H9 (cell line): ENCODE measurements around the gene SEMA4D. TPM values are rescaled to one million over a fixed set of nuclear protein-coding genes. Genes with fewer than 3 reads are reported as not detected.

Experiments used
- DNase-seq: peaks from one replicate; pipeline ENCODE4 v3.0.0-alpha.2; 2017
- H2AFZ ChIP-seq: one replicate; pipeline ENCODE4 v1.6.1; 2013; ENCODE audit warnings: mild to moderate bottlenecking, low read length, control low read depth, moderate library complexity
- H2AK5ac ChIP-seq: 2 replicates; pipeline ENCODE4 v1.6.1; 2013; ENCODE audit warnings: low read length, control low read depth, mixed read lengths; ENCODE audit not compliant: insufficient read length
- H2BK120ac ChIP-seq: one replicate; pipeline ENCODE4 v1.6.1; 2013; ENCODE audit warnings: low read depth, mild to moderate bottlenecking, low read length, control low read depth, inconsistent platforms; ENCODE audit not compliant: poor library complexity, severe bottlenecking
- H2BK12ac ChIP-seq: 2 replicates; pipeline ENCODE4 v1.6.1; 2013; ENCODE audit warnings: low read length, control low read depth, mixed read lengths, low read depth; ENCODE audit not compliant: insufficient read length
- H2BK15ac ChIP-seq: 2 replicates; pipeline ENCODE4 v1.6.1; 2013; ENCODE audit warnings: low read depth, low read length, control low read depth
- H2BK20ac ChIP-seq: one replicate; pipeline ENCODE4 v1.6.1; 2013; ENCODE audit warnings: low read depth, mild to moderate bottlenecking, low read length, control low read depth, inconsistent platforms; ENCODE audit not compliant: poor library complexity, severe bottlenecking
- H2BK5ac ChIP-seq: 2 replicates; pipeline ENCODE4 v1.6.1; 2013; ENCODE audit warnings: low read length, control low read depth, mixed read lengths; ENCODE audit not compliant: insufficient read length
- H3K14ac ChIP-seq: 2 replicates; pipeline ENCODE4 v1.6.1; 2013; ENCODE audit warnings: low read length, control low read depth; ENCODE audit not compliant: insufficient read depth
- H3K18ac ChIP-seq: 2 replicates; pipeline ENCODE4 v1.6.1; 2013; ENCODE audit warnings: low read depth, mild to moderate bottlenecking, mixed read lengths, low read length, control low read depth; ENCODE audit not compliant: insufficient read length
- H3K23ac ChIP-seq: 2 replicates; pipeline ENCODE4 v1.6.1; 2013; ENCODE audit warnings: low read length, control low read depth, mixed read lengths, low read depth; ENCODE audit not compliant: insufficient read length
- H3K23me2 ChIP-seq: 2 replicates; pipeline ENCODE4 v1.6.1; 2013; ENCODE audit warnings: low read depth, mild to moderate bottlenecking, mixed read lengths, low read length, control low read depth; ENCODE audit not compliant: insufficient read length, poor library complexity, severe bottlenecking
- H3K27ac ChIP-seq: 2 replicates; pipeline ENCODE4 v1.5.1; 2013; ENCODE audit warnings: low read length, control low read depth, mixed read lengths, low read depth; ENCODE audit not compliant: insufficient read length
- H3K27me3 ChIP-seq: 2 replicates; pipeline ENCODE4 v1.6.1; 2013; ENCODE audit warnings: low read length, control low read depth, inconsistent platforms; ENCODE audit not compliant: insufficient read depth
- H3K4ac ChIP-seq: 2 replicates; pipeline ENCODE4 v1.6.1; 2013; ENCODE audit warnings: low read depth, mild to moderate bottlenecking, control low read depth, inconsistent platforms, low read length, moderate library complexity
- H3K4me1 ChIP-seq: 2 replicates; pipeline ENCODE4 v1.6.1; 2013; ENCODE audit warnings: low read length, control low read depth, inconsistent platforms; ENCODE audit not compliant: insufficient read depth
- H3K4me2 ChIP-seq: 2 replicates; pipeline ENCODE4 v1.6.1; 2013; ENCODE audit warnings: low read length, control low read depth, mixed read lengths; ENCODE audit not compliant: insufficient read length, insufficient read depth
- H3K56ac ChIP-seq: 2 replicates; pipeline ENCODE4 v1.6.1; 2013; ENCODE audit warnings: low read depth, mild to moderate bottlenecking, mixed read lengths, low read length, control low read depth; ENCODE audit not compliant: insufficient read length
- H3K79me1 ChIP-seq: 2 replicates; pipeline ENCODE4 v1.6.1; 2013; ENCODE audit warnings: low read depth, mild to moderate bottlenecking, moderate library complexity, low read length, control low read depth, inconsistent platforms; ENCODE audit not compliant: insufficient read depth, poor library complexity, severe bottlenecking
- H3K79me2 ChIP-seq: 2 replicates; pipeline ENCODE4 v1.6.1; 2013; ENCODE audit warnings: low read length, control low read depth, inconsistent platforms; ENCODE audit not compliant: insufficient read depth
- H3K9ac ChIP-seq: 2 replicates; pipeline ENCODE4 v1.6.1; 2013; ENCODE audit warnings: low read length, control low read depth, mixed read lengths; ENCODE audit not compliant: insufficient read length; ENCODE audit errors: extremely low read depth
- H3K9me3 ChIP-seq: one replicate; pipeline ENCODE4 v1.6.1; 2013; ENCODE audit warnings: low read depth, low read length, inconsistent platforms; ENCODE audit not compliant: control insufficient read depth
- H3T11ph ChIP-seq: one replicate; pipeline ENCODE4 v1.6.1; 2013; ENCODE audit warnings: mild to moderate bottlenecking, low read length, control low read depth, inconsistent platforms
- H4K20me1 ChIP-seq: one replicate; pipeline ENCODE4 v1.6.1; 2013; ENCODE audit not compliant: control insufficient read depth, insufficient read length, insufficient read depth
- H4K5ac ChIP-seq: 2 replicates; pipeline ENCODE4 v1.6.1; 2013; ENCODE audit warnings: low read depth, mild to moderate bottlenecking, mixed read lengths, low read length, control low read depth; ENCODE audit not compliant: insufficient read length
- H4K8ac ChIP-seq: replicated peaks from 2 replicates; pipeline ENCODE4 v1.6.1; 2013; ENCODE audit warnings: low read length, control low read depth, mixed read lengths, low read depth; ENCODE audit not compliant: insufficient read length
- H4K91ac ChIP-seq: 2 replicates; pipeline ENCODE4 v1.6.1; 2013; ENCODE audit warnings: low read depth, mild to moderate bottlenecking, moderate library complexity, mixed read lengths, low read length, control low read depth; ENCODE audit not compliant: insufficient read length
- H3K27ac Mint-ChIP-seq, 3 experiments: 2 replicates in 2 of 3; 3 replicates in 1 of 3; pipeline ENCODE4 v1.8.0; 2020 to 2021; ENCODE audit warnings: mixed read lengths in 3 of 3, mild to moderate bottlenecking in 1 of 3, moderate library complexity in 1 of 3
- H3K27me3 Mint-ChIP-seq: 2 replicates; pipeline ENCODE4 v1.8.0; 2021; ENCODE audit warnings: low read depth, mild to moderate bottlenecking, moderate library complexity, mixed read lengths
- H3K36me3 Mint-ChIP-seq, 3 experiments: 2 replicates in 2 of 3; 3 replicates in 1 of 3; pipeline ENCODE4 v1.8.0; 2020 to 2021; ENCODE audit warnings: low read depth in 3 of 3, mixed read lengths in 3 of 3; ENCODE audit not compliant: insufficient read depth in 1 of 3
- H3K4me1 Mint-ChIP-seq, 2 experiments: 2 replicates each; pipeline ENCODE4 v1.8.0; 2020; ENCODE audit warnings: mixed read lengths in 2 of 2
- H3K4me3 Mint-ChIP-seq, 2 experiments: 2 replicates in 1 of 2; 3 replicates in 1 of 2; pipeline ENCODE4 v1.8.0; 2020 to 2021; ENCODE audit warnings: mild to moderate bottlenecking in 2 of 2, mixed read lengths in 2 of 2, moderate library complexity in 1 of 2
- H3K9me3 Mint-ChIP-seq, 2 experiments: 2 replicates in 1 of 2; 3 replicates in 1 of 2; pipeline ENCODE4 v1.8.0; 2020; ENCODE audit warnings: mild to moderate bottlenecking in 2 of 2, mixed read lengths in 2 of 2, moderate library complexity in 1 of 2
- CTCF ChIP-seq: fragments of 200-600 bp; sonication (generic); conservative IDR thresholded peaks from 3 replicates; pipeline ENCODE4 v1.8.0; 2021; ENCODE audit warnings: antibody characterized with exemption, mild to moderate bottlenecking
- WGBS: extraction: QIAGEN DNeasy Blood & Tissue Kit; methylation state at CpG from one replicate; pipeline ENCODE4 v1.1.7; 2013; ENCODE audit warnings: missing lambda C conversion rate, low lambda C conversion rate, mixed read lengths; ENCODE audit not compliant: insufficient read length; ENCODE audit errors: extremely low coverage; 5-methylcytosine and 5-hydroxymethylcytosine counted together
- total RNA-seq: library from RNA; stranded (reverse); gene quantifications from 2 replicates; pipeline ENCODE4 v1.2.1, GENCODE V29; 2021

SEMA4D gene
- total RNA-seq, 1 experiment from 2014 or later = 47.2 TPM

GRCh38 chr9:89435071-89435823 lies 62.7 kb downstream of the SEMA4D start:
- peaks cover 6% of the 10 kb centered on the region; the same call in 1 of the 2 replicates for H3K79me2 ChIP-seq
- no peak overlapping the region for H2AFZ ChIP-seq
- peak overlapping the region; percentile 77 for H4K91ac ChIP-seq
- no peak overlapping the region for H2BK15ac ChIP-seq
- peaks cover 4% of the 10 kb centered on the region for H3K23me2 ChIP-seq
- H4K20me1 ChIP-seq = no peaks in the 10 kb centered on the region
- peaks cover 76 to 83% of the 10 kb centered on the region in 2 experiments for H3K4me1 Mint-ChIP-seq
- no peak overlapping the region for H4K5ac ChIP-seq
- peak overlapping the region; percentile 91 for H3K27ac ChIP-seq
- peak overlapping the region; percentile 28 for H3K9ac ChIP-seq
- H3K27ac Mint-ChIP-seq = peak overlapping the region; percentile 99 to 100 (median 100)
- H3K4ac ChIP-seq = no peak overlapping the region
- H2AK5ac ChIP-seq = no peak overlapping the region
- peak; percentile 94 for DNase-seq
- H4K8ac ChIP-seq = no peak overlapping the region
- H3K56ac ChIP-seq = no peak overlapping the region
- WGBS = no CpG with 5 or more reads among the region's 11 CpGs
- H2BK5ac ChIP-seq = peak overlapping the region; percentile 43
- peak overlapping the region; percentile 24 for H2BK120ac ChIP-seq
- H3K18ac ChIP-seq = peak overlapping the region; percentile 78
- H3K4me2 ChIP-seq = peak overlapping the region; percentile 40
- H3K27me3 ChIP-seq = no peaks in the 10 kb centered on the region
- no peak overlapping the region for H3K23ac ChIP-seq
- H3K79me1 ChIP-seq = no peaks in the 10 kb centered on the region
- peak overlapping the region; percentile 79; the same call in 1 of the 2 replicates for H3K14ac ChIP-seq
- H2BK20ac ChIP-seq = no peak overlapping the region
- H3K27me3 Mint-ChIP-seq = no peaks in the 10 kb centered on the region
- no peaks in the 10 kb centered on the region for H3K9me3 Mint-ChIP-seq
- peak overlapping the region; percentile 62 to 72 for H3K4me3 Mint-ChIP-seq
- no peak overlapping the region for H3T11ph ChIP-seq
- no peak for TF ChIP-seq CTCF
- H3K4me1 ChIP-seq = peaks cover 25% of the 10 kb centered on the region; the same call in 1 of the 2 replicates
- no peak overlapping the region for H2BK12ac ChIP-seq
- H3K36me3 Mint-ChIP-seq = peaks cover 0 to 3% (median 0%) of the 10 kb centered on the region in 3 experiments; a peak in 3 of 7 replicates
- H3K9me3 ChIP-seq = no peaks in the 10 kb centered on the region
